GM18858 (cell line): ENCODE measurements around the gene HYOU1.
"Not testable (repeated sequence)": the region's sequence is repeated elsewhere in the genome, so short reads cannot be mapped to it uniquely, and the experiment has no call there.

Source experiments
- ATAC-seq: cut with Tn5 transposase; IDR thresholded peaks from one replicate; pipeline ENCODE4 v1.9.1; 2021; ENCODE audit not compliant: unreplicated experiment

The HYOU1 gene

GRCh38 chr11:119085437-119085847, 28.4 kb upstream of the HYOU1 start:
- peak; percentile 13 for ATAC-seq

- peak; percentile 81 for ATAC-seq
Measured at GRCh38 chr11:119084663-119085436, 27.8 kb upstream of the HYOU1 start, which contains the start of gene HMBS. Gene HMBS (plus strand): TSS chr11:119084881. CDS start chr11:119085034, 153 bp downstream.

GRCh38 chr11:119081682-119082260, 24.8 kb upstream of the HYOU1 start:
- no peak for ATAC-seq

GRCh38 chr11:119078675-119079420, 21.8 kb upstream of the HYOU1 start:
- ATAC-seq: no peak

GRCh38 chr11:119077839-119078238, 20.8 kb upstream of the HYOU1 start:
- ATAC-seq: no peak

- peak; percentile 66 for ATAC-seq
Measured at GRCh38 chr11:119067371-119068222, 10.6 kb upstream of the HYOU1 start, which contains the start of gene VPS11. Gene VPS11 (plus strand): TSS chr11:119067818. CDS start chr11:119067824, 6 bp downstream.

- no peak for ATAC-seq
Measured at GRCh38 chr11:119065369-119065768, 8.4 kb upstream of the HYOU1 start.

- ATAC-seq: no peak
Measured at GRCh38 chr11:119062779-119063178, 5.8 kb upstream of the HYOU1 start.

- ATAC-seq: no peak
Measured at GRCh38 chr11:119061256-119061655, 4.3 kb upstream of the HYOU1 start.

- not testable (repeated sequence) for ATAC-seq
Measured at GRCh38 chr11:119059128-119059527, 2.1 kb upstream of the HYOU1 start.

- ATAC-seq: no peak
Measured at GRCh38 chr11:119056421-119056999, 495 bp downstream of the HYOU1 start.

- ATAC-seq: no peak
Measured at GRCh38 chr11:119055901-119056300, 1.1 kb downstream of the HYOU1 start.

- ATAC-seq: no peak
Measured at GRCh38 chr11:119054418-119054817, 2.6 kb downstream of the HYOU1 start.

GRCh38 chr11:119052163-119052814, 4.7 kb downstream of the HYOU1 start:
- ATAC-seq: no peak

GRCh38 chr11:119051440-119052162, 5.4 kb downstream of the HYOU1 start:
- no peak for ATAC-seq

- no peak for ATAC-seq
Measured at GRCh38 chr11:119049081-119049480, 7.9 kb downstream of the HYOU1 start.

- no peak for ATAC-seq
Measured at GRCh38 chr11:119048644-119049043, 8.4 kb downstream of the HYOU1 start.

- ATAC-seq: no peak
Measured at GRCh38 chr11:119047205-119047604, 9.8 kb downstream of the HYOU1 start.

- ATAC-seq: no peak
Measured at GRCh38 chr11:119046489-119046888, 10.5 kb downstream of the HYOU1 start.
